Peyer's patch (tissue), 4 donors: Measurements from ENCODE around the gene ARHGAP24.

Experiments
- POLR2A ChIP-seq, 2 donors: fragments of 450-650 bp; IDR thresholded peaks; one replicate each; pipeline ENCODE4 v1.5.1; 2017; ENCODE audit warnings: antibody characterized with exemption in 2 of 2, mild to moderate bottlenecking in 2 of 2, moderate library complexity in 2 of 2
- TF ChIP-seq, protein P1 (sequence below), 6 experiments: fragments of 450-650 bp in 4 of 6; fragments of 200-600 bp in 2 of 6; sonication (generic) in 1 of 6; IDR thresholded peaks; one replicate each; pipeline ENCODE4 v1.5.1; 2017 to 2019; ENCODE audit warnings: antibody characterized with exemption in 6 of 6, mild to moderate bottlenecking in 3 of 6, moderate library complexity in 1 of 6

DNA sequence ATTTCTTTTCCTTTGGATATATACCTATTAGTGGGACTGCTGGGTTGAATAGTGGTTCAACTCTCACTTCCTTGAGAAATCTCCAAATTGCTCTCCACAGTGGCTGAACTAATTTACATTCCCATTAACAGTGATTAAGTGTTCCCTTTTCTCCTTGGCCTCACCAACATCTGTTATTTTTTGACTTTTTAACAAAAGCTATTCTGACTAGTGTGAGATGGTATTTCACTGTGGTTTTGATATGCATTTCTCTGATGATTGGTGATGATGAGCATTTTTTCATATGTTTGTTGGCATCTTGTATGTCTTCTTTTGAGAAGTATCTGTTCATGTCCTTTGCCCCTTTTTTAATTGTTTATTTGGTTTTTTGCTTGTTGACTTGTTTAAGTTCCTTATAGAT, 471.9 kb downstream of the ARHGAP24 start:
- TF ChIP-seq POLR2A (IDR thresholded peaks at IDR 0.05): no peak
- TF ChIP-seq, protein P1, sequence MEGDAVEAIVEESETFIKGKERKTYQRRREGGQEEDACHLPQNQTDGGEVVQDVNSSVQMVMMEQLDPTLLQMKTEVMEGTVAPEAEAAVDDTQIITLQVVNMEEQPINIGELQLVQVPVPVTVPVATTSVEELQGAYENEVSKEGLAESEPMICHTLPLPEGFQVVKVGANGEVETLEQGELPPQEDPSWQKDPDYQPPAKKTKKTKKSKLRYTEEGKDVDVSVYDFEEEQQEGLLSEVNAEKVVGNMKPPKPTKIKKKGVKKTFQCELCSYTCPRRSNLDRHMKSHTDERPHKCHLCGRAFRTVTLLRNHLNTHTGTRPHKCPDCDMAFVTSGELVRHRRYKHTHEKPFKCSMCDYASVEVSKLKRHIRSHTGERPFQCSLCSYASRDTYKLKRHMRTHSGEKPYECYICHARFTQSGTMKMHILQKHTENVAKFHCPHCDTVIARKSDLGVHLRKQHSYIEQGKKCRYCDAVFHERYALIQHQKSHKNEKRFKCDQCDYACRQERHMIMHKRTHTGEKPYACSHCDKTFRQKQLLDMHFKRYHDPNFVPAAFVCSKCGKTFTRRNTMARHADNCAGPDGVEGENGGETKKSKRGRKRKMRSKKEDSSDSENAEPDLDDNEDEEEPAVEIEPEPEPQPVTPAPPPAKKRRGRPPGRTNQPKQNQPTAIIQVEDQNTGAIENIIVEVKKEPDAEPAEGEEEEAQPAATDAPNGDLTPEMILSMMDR (IDR thresholded peaks at IDR 0.05): no peak
